WERI-Rb-1 (cell line): Measurements from ENCODE around the gene CLIC3.

Experiments used
- DNase-seq: peaks from one replicate; pipeline ENCODE4 v3.0.0-alpha.2; 2020
- H3K27ac ChIP-seq: fragments of 250-450 bp; sonication (Bioruptor Pico); 2 replicates; pipeline ENCODE4 v1.5.1; 2020; ENCODE audit warnings: mild to moderate bottlenecking, moderate library complexity
- H3K27me3 ChIP-seq: fragments of 250-450 bp; sonication (Bioruptor Pico); 2 replicates; pipeline ENCODE4 v1.5.1; 2021; ENCODE audit warnings: mild to moderate bottlenecking, low read depth, moderate library complexity; ENCODE audit not compliant: insufficient read depth, severe bottlenecking
- H3K36me3 ChIP-seq: fragments of 250-450 bp; sonication (Bioruptor Pico); 2 replicates; pipeline ENCODE4 v1.5.1; 2020; ENCODE audit warnings: mild to moderate bottlenecking, moderate library complexity
- H3K4me3 ChIP-seq: 2 replicates; pipeline ENCODE4 v1.5.1; 2011; ENCODE audit warnings: low read depth, mild to moderate bottlenecking, control low read depth, low read length
- H3K9me3 ChIP-seq: fragments of 250-450 bp; sonication (Bioruptor Pico); 2 replicates; pipeline ENCODE4 v1.5.1; 2021; ENCODE audit warnings: mild to moderate bottlenecking, moderate library complexity; ENCODE audit not compliant: severe bottlenecking
- CTCF ChIP-seq: IDR thresholded peaks from 2 replicates; pipeline ENCODE4 v1.5.1; 2011; ENCODE audit warnings: low read depth, mild to moderate bottlenecking, control low read depth, inconsistent platforms, low read length

The CLIC3 gene

GRCh38 chr9:136949239-136949816 lies 47.0 kb downstream of the CLIC3 start:
- Histone ChIP-seq H3K36me3 (no peaks in the 10 kb centered on the region), H3K27ac (peak overlapping the region; percentile 86), H3K27me3 (no peaks in the 10 kb centered on the region), H3K9me3 (no peaks in the 10 kb centered on the region), H3K4me3 (peak overlapping the region; percentile 76)
- DNase-seq: no peak
- TF ChIP-seq CTCF: no peak

- Histone ChIP-seq H3K27ac (no peak overlapping the region), H3K27me3 (no peaks in the 10 kb centered on the region), H3K4me3 (no peak overlapping the region), H3K36me3 (no peaks in the 10 kb centered on the region), H3K9me3 (no peaks in the 10 kb centered on the region)
- TF ChIP-seq CTCF: peak; percentile 95
- peak; percentile 83 for DNase-seq
Measured at GRCh38 chr9:136947955-136948510, 48.3 kb downstream of the CLIC3 start.

- H3K9me3 ChIP-seq: no peaks in the 10 kb centered on the region
- H3K4me3 ChIP-seq: no peak overlapping the region
- DNase-seq: no peak
- no peak for TF ChIP-seq CTCF
- H3K27me3 ChIP-seq: no peaks in the 10 kb centered on the region
- peaks cover 7% of the 10 kb centered on the region for H3K36me3 ChIP-seq
- H3K27ac ChIP-seq: no peak overlapping the region
Measured at GRCh38 chr9:136947028-136947891, 49.1 kb downstream of the CLIC3 start.

GRCh38 chr9:136946228-136947027 lies 49.9 kb downstream of the CLIC3 start:
- H3K27me3 ChIP-seq: no peaks in the 10 kb centered on the region
- H3K27ac ChIP-seq: no peak overlapping the region
- no peaks in the 10 kb centered on the region for H3K9me3 ChIP-seq
- DNase-seq: no peak
- H3K4me3 ChIP-seq: no peak overlapping the region
- TF ChIP-seq CTCF: no peak
- peaks cover 16% of the 10 kb centered on the region for H3K36me3 ChIP-seq

GRCh38 chr9:136945333-136946227 lies 50.8 kb downstream of the CLIC3 start:
- no peak overlapping the region for H3K4me3 ChIP-seq
- no peak overlapping the region for H3K27ac ChIP-seq
- H3K9me3 ChIP-seq: no peaks in the 10 kb centered on the region
- no peak for TF ChIP-seq CTCF
- no peak for DNase-seq
- no peaks in the 10 kb centered on the region for H3K27me3 ChIP-seq
- peaks cover 24% of the 10 kb centered on the region for H3K36me3 ChIP-seq
